DND-41 (cell line): Measurements from ENCODE around the gene LSP1.

Experiments used
- ATAC-seq: fragments of 200-7000 bp; cut with Tn5 transposase; 3 replicates; pipeline ENCODE4 v1.9.1; 2021; ENCODE audit warnings: low read depth; ENCODE audit not compliant: insufficient read depth
- DNase-seq: peaks from one replicate; pipeline ENCODE4 v3.0.0-alpha.2; 2020
- H2AFZ ChIP-seq: 2 replicates; pipeline ENCODE4 v1.6.0; 2012; ENCODE audit warnings: low read depth, low read length
- H3K27ac ChIP-seq: 2 replicates; pipeline ENCODE4 v1.5.1; 2012; ENCODE audit warnings: low read length, inconsistent platforms
- H3K27me3 ChIP-seq: fragments of 200-600 bp; sonication (generic); 2 replicates; pipeline ENCODE4 v1.6.0; 2012; ENCODE audit warnings: low read length, mild to moderate bottlenecking, inconsistent platforms; ENCODE audit not compliant: insufficient read depth, poor library complexity
- H3K36me3 ChIP-seq: 2 replicates; pipeline ENCODE4 v1.5.1; 2012; ENCODE audit warnings: low read length, inconsistent platforms; ENCODE audit not compliant: insufficient read depth
- H3K4me1 ChIP-seq: 2 replicates; pipeline ENCODE4 v1.5.1; 2012; ENCODE audit warnings: mild to moderate bottlenecking, low read length; ENCODE audit not compliant: insufficient read depth
- H3K4me2 ChIP-seq: 2 replicates; pipeline ENCODE4 v1.6.0; 2012; ENCODE audit warnings: mild to moderate bottlenecking, moderate library complexity, low read length, inconsistent platforms; ENCODE audit not compliant: insufficient read depth
- H3K4me3 ChIP-seq, 2 experiments: fragments of 200-600 bp in 1 of 2; shearing (Covaris generic) in 1 of 2; 2 replicates each; pipeline ENCODE4 v1.5.1; 2012 to 2016; ENCODE audit warnings: inconsistent platforms in 2 of 2, low read length in 2 of 2, mild to moderate bottlenecking in 2 of 2, low read depth in 1 of 2, moderate library complexity in 1 of 2
- H3K79me2 ChIP-seq: 2 replicates; pipeline ENCODE4 v1.6.0; 2012; ENCODE audit warnings: low read length, inconsistent platforms; ENCODE audit not compliant: insufficient read depth
- H3K9ac ChIP-seq: 2 replicates; pipeline ENCODE4 v1.6.0; 2012; ENCODE audit warnings: low read depth, mild to moderate bottlenecking, inconsistent platforms, low read length, moderate library complexity
- H3K9me3 ChIP-seq: 2 replicates; pipeline ENCODE4 v1.5.1; 2012; ENCODE audit warnings: low read length, moderate library complexity, mild to moderate bottlenecking, inconsistent platforms; ENCODE audit not compliant: insufficient read depth, severe bottlenecking
- H4K20me1 ChIP-seq: 2 replicates; pipeline ENCODE4 v1.6.0; 2012; ENCODE audit warnings: low read length; ENCODE audit not compliant: insufficient read depth
- CTCF ChIP-seq: IDR thresholded peaks from 2 replicates; pipeline ENCODE4 v1.5.1; 2012; ENCODE audit warnings: borderline replicate concordance, low read length, moderate library complexity, mild to moderate bottlenecking; ENCODE audit not compliant: poor library complexity, severe bottlenecking; ENCODE audit errors: extremely low read depth
- EZH2 ChIP-seq: IDR thresholded peaks from 3 replicates; pipeline ENCODE4 v1.6.1; 2012; ENCODE audit warnings: borderline replicate concordance, low read depth, mild to moderate bottlenecking, moderate library complexity, low read length, inconsistent platforms; ENCODE audit not compliant: severe bottlenecking

LSP1 gene

GRCh38 chr11:1864831-1865665, 12.2 kb downstream of the LSP1 start:
- Histone ChIP-seq H3K9ac (no peak overlapping the region), H3K4me1 (no peaks in the 10 kb centered on the region), H3K27ac (no peak overlapping the region), H3K36me3 (no peaks in the 10 kb centered on the region), H3K79me2 (no peaks in the 10 kb centered on the region), H3K4me2 (no peak overlapping the region), H4K20me1 (peaks cover 8% of the 10 kb centered on the region; the same call in 1 of the 2 replicates), H3K27me3 (no peaks in the 10 kb centered on the region), H3K9me3 (no peaks in the 10 kb centered on the region), H2AFZ (no peak overlapping the region), H3K4me3 (no peak overlapping the region)
- ATAC-seq (no peak), DNase-seq (no peak)
- TF ChIP-seq CTCF (no peak), EZH2 (no peak)

- no peaks in the 10 kb centered on the region for H3K27me3 ChIP-seq
- peaks cover 8% of the 10 kb centered on the region; the same call in 1 of the 2 replicates for H4K20me1 ChIP-seq
- TF ChIP-seq EZH2 (no peak), CTCF (no peak)
- H3K4me2 ChIP-seq, result no peak overlapping the region
- H3K4me1 ChIP-seq, result no peaks in the 10 kb centered on the region
- no peaks in the 10 kb centered on the region for H3K9me3 ChIP-seq
- H3K36me3 ChIP-seq, result no peaks in the 10 kb centered on the region
- H3K27ac ChIP-seq, result no peak overlapping the region
- H2AFZ ChIP-seq, result no peak overlapping the region
- no peak overlapping the region for H3K4me3 ChIP-seq
- no peak overlapping the region for H3K9ac ChIP-seq
- no peak for DNase-seq
- ATAC-seq, result no peak
- H3K79me2 ChIP-seq, result no peaks in the 10 kb centered on the region
Measured at GRCh38 chr11:1866226-1866625, 13.3 kb downstream of the LSP1 start.

- peaks cover 8% of the 10 kb centered on the region; the same call in 1 of the 2 replicates for H4K20me1 ChIP-seq
- ATAC-seq, result no peak
- H3K4me3 ChIP-seq, result no peak overlapping the region
- H3K79me2 ChIP-seq, result no peaks in the 10 kb centered on the region
- no peak for DNase-seq
- H3K4me2 ChIP-seq, result no peak overlapping the region
- H3K4me1 ChIP-seq, result no peaks in the 10 kb centered on the region
- no peaks in the 10 kb centered on the region for H3K27me3 ChIP-seq
- H3K27ac ChIP-seq, result no peak overlapping the region
- TF ChIP-seq EZH2 (no peak), CTCF (no peak)
- no peak overlapping the region for H2AFZ ChIP-seq
- no peaks in the 10 kb centered on the region for H3K36me3 ChIP-seq
- no peak overlapping the region for H3K9ac ChIP-seq
- no peaks in the 10 kb centered on the region for H3K9me3 ChIP-seq
Measured at GRCh38 chr11:1866776-1867175, 13.9 kb downstream of the LSP1 start.
